ENCODE data around the gene HRG. TPM values are rescaled to one million over a fixed set of nuclear protein-coding genes. Genes with fewer than 3 reads are reported as not detected.

HRG gene
- total and polyA plus RNA-seq, 2 of the 8 experiments (the other 6 are each of a cell fraction or from before 2014, with no cell fraction given): 0.03 to 0.15 TPM

- TF ChIP-seq CHD7 (IDR thresholded peaks at IDR 0.05; ENCODE audit: insufficient replicate concordance, low read length): peak; percentile 26
- no peak for TF ChIP-seq EP300 (IDR thresholded peaks at IDR 0.05; ENCODE audit: borderline replicate concordance in 1 of 2, low read depth in 2 of 2, low read length in 2 of 2)
Observed at GRCh38 chr3:186664119-186664495, 1.7 kb upstream of the HRG start (continued).
